Activated T-cell treated with anti-CD3 and anti-CD28 coated beads, Interleukin-2, amount 50 U/mL, for 24 hours (primary cell): ENCODE measurements around the gene METTL26.

Experiments used
- DNase-seq: peaks from one replicate; pipeline ENCODE4 v3.0.0-alpha.2; 2020
- H3K27ac Mint-ChIP-seq: 2 replicates; pipeline ENCODE4 v1.8.0; 2020; ENCODE audit warnings: mild to moderate bottlenecking, mixed read lengths
- H3K27me3 Mint-ChIP-seq: 2 replicates; pipeline ENCODE4 v1.8.0; 2020; ENCODE audit warnings: mixed read lengths
- H3K36me3 Mint-ChIP-seq: 2 replicates; pipeline ENCODE4 v1.8.0; 2020; ENCODE audit warnings: low read depth, mixed read lengths
- H3K4me1 Mint-ChIP-seq: 2 replicates; pipeline ENCODE4 v1.8.0; 2020; ENCODE audit warnings: low read depth, mixed read lengths
- H3K4me3 Mint-ChIP-seq: 2 replicates; pipeline ENCODE4 v1.8.0; 2020; ENCODE audit warnings: mild to moderate bottlenecking, moderate library complexity, mixed read lengths
- H3K9me3 Mint-ChIP-seq: 2 replicates; pipeline ENCODE4 v1.8.0; 2020; ENCODE audit warnings: mixed read lengths

METTL26 gene

GRCh38 chr16:630249-630814 lies 5.8 kb downstream of the METTL26 start:
- H3K27me3 Mint-ChIP-seq = no peaks in the 10 kb centered on the region
- H3K27ac Mint-ChIP-seq = no peak overlapping the region
- no peak overlapping the region for H3K4me3 Mint-ChIP-seq
- H3K4me1 Mint-ChIP-seq = peaks cover 5% of the 10 kb centered on the region
- H3K36me3 Mint-ChIP-seq = peaks cover 38% of the 10 kb centered on the region
- no peaks in the 10 kb centered on the region for H3K9me3 Mint-ChIP-seq
- DNase-seq = no peak

- Mint-ChIP-seq H3K4me3 (no peak overlapping the region), H3K27ac (no peak overlapping the region), H3K27me3 (no peaks in the 10 kb centered on the region), H3K9me3 (no peaks in the 10 kb centered on the region), H3K4me1 (peaks cover 4% of the 10 kb centered on the region), H3K36me3 (peaks cover 37% of the 10 kb centered on the region)
- no peak for DNase-seq
These were observed 6.3 kb downstream of the METTL26 start for GRCh38 chr16:629833-630248.

- H3K9me3 Mint-ChIP-seq = no peaks in the 10 kb centered on the region
- peak overlapping the region; percentile 33 for H3K27ac Mint-ChIP-seq
- peaks cover 32% of the 10 kb centered on the region for H3K36me3 Mint-ChIP-seq
- H3K4me3 Mint-ChIP-seq = no peak overlapping the region
- no peaks in the 10 kb centered on the region for H3K27me3 Mint-ChIP-seq
- H3K4me1 Mint-ChIP-seq = peaks cover 1% of the 10 kb centered on the region
- DNase-seq = no peak
These were observed 6.8 kb downstream of the METTL26 start for GRCh38 chr16:629185-629832.

GRCh38 chr16:628321-629061 lies 7.6 kb downstream of the METTL26 start:
- Mint-ChIP-seq H3K9me3 (no peaks in the 10 kb centered on the region), H3K27ac (no peak overlapping the region), H3K36me3 (peaks cover 25% of the 10 kb centered on the region), H3K27me3 (no peaks in the 10 kb centered on the region), H3K4me1 (no peaks in the 10 kb centered on the region), H3K4me3 (no peak overlapping the region)
- DNase-seq = no peak

- H3K9me3 Mint-ChIP-seq = no peaks in the 10 kb centered on the region
- peaks cover 25% of the 10 kb centered on the region for H3K36me3 Mint-ChIP-seq
- no peaks in the 10 kb centered on the region for H3K4me1 Mint-ChIP-seq
- H3K4me3 Mint-ChIP-seq = no peak overlapping the region
- no peak for DNase-seq
- no peaks in the 10 kb centered on the region for H3K27me3 Mint-ChIP-seq
- no peak overlapping the region for H3K27ac Mint-ChIP-seq
These were observed 8.5 kb downstream of the METTL26 start for GRCh38 chr16:627454-628239.

- Mint-ChIP-seq H3K27ac (no peak overlapping the region), H3K27me3 (no peaks in the 10 kb centered on the region), H3K9me3 (no peaks in the 10 kb centered on the region), H3K4me1 (no peaks in the 10 kb centered on the region), H3K36me3 (peaks cover 25% of the 10 kb centered on the region), H3K4me3 (no peak overlapping the region)
- DNase-seq = no peak
These were observed 9.2 kb downstream of the METTL26 start for GRCh38 chr16:626787-627453.

- Mint-ChIP-seq H3K9me3 (no peaks in the 10 kb centered on the region), H3K36me3 (peaks cover 25% of the 10 kb centered on the region), H3K27ac (no peak overlapping the region), H3K4me1 (no peaks in the 10 kb centered on the region), H3K4me3 (no peak overlapping the region), H3K27me3 (no peaks in the 10 kb centered on the region)
- no peak for DNase-seq
These were observed 9.9 kb downstream of the METTL26 start for GRCh38 chr16:625977-626765.

GRCh38 chr16:625117-625976 lies 10.8 kb downstream of the METTL26 start:
- H3K4me1 Mint-ChIP-seq = no peaks in the 10 kb centered on the region
- no peak overlapping the region for H3K4me3 Mint-ChIP-seq
- DNase-seq = no peak
- no peak overlapping the region for H3K27ac Mint-ChIP-seq
- no peaks in the 10 kb centered on the region for H3K27me3 Mint-ChIP-seq
- H3K36me3 Mint-ChIP-seq = peaks cover 25% of the 10 kb centered on the region
- H3K9me3 Mint-ChIP-seq = no peaks in the 10 kb centered on the region

GRCh38 chr16:624526-625070 lies 11.5 kb downstream of the METTL26 start:
- Mint-ChIP-seq H3K27ac (no peak overlapping the region), H3K36me3 (peaks cover 25% of the 10 kb centered on the region), H3K9me3 (no peaks in the 10 kb centered on the region), H3K27me3 (no peaks in the 10 kb centered on the region), H3K4me3 (no peak overlapping the region), H3K4me1 (no peaks in the 10 kb centered on the region)
- DNase-seq = no peak

GRCh38 chr16:622920-623280 lies 13.2 kb downstream of the METTL26 start:
- Mint-ChIP-seq H3K27me3 (no peaks in the 10 kb centered on the region), H3K36me3 (peaks cover 18% of the 10 kb centered on the region), H3K9me3 (no peaks in the 10 kb centered on the region), H3K4me3 (no peak overlapping the region), H3K27ac (no peak overlapping the region), H3K4me1 (no peaks in the 10 kb centered on the region)
- no peak for DNase-seq

GRCh38 chr16:621526-622105 lies 14.5 kb downstream of the METTL26 start:
- Mint-ChIP-seq H3K9me3 (no peaks in the 10 kb centered on the region), H3K4me3 (no peak overlapping the region), H3K27ac (no peak overlapping the region), H3K27me3 (no peaks in the 10 kb centered on the region), H3K4me1 (no peaks in the 10 kb centered on the region), H3K36me3 (peaks cover 8% of the 10 kb centered on the region)
- no peak for DNase-seq

GRCh38 chr16:620700-621525 lies 15.2 kb downstream of the METTL26 start:
- DNase-seq = no peak
- Mint-ChIP-seq H3K9me3 (no peaks in the 10 kb centered on the region), H3K4me1 (no peaks in the 10 kb centered on the region), H3K36me3 (peaks cover 2% of the 10 kb centered on the region), H3K27ac (no peak overlapping the region), H3K27me3 (no peaks in the 10 kb centered on the region), H3K4me3 (no peak overlapping the region)
